Kidney (tissue), 14 donors: ENCODE results near the gene ETS1. TPM values are rescaled to one million over a fixed set of nuclear protein-coding genes. Genes with fewer than 3 reads are reported as not detected.

Experiments
- DNase-seq, 5 donors: peaks; one replicate each; pipeline ENCODE4 v3.0.0-alpha.2; 2013 to 2020
- FAIRE-seq: peaks from 2 replicates; lab custom pipeline; 2012; peaks lifted over from hg19 to GRCh38; lab: Jason Lieb, UNC
- H3K27ac ChIP-seq, 2 donors: one replicate each; pipeline ENCODE4 v1.7.0; 2013; ENCODE audit warnings: low read depth in 2 of 2, low read length in 2 of 2, inconsistent platforms in 1 of 2
- H3K27me3 ChIP-seq: one replicate; pipeline ENCODE4 v1.7.1; 2013; ENCODE audit warnings: low read length, inconsistent platforms; ENCODE audit not compliant: control insufficient read depth, insufficient read depth
- H3K36me3 ChIP-seq, 3 donors: one replicate each; pipeline versions ENCODE4 v1.7.0 to v1.7.1; 2013; ENCODE audit warnings: low read length in 3 of 3, control low read depth in 1 of 3, inconsistent platforms in 1 of 3; ENCODE audit not compliant: insufficient read depth in 3 of 3, control insufficient read depth in 2 of 3
- H3K4me1 ChIP-seq, 3 donors: one replicate each; pipeline versions ENCODE4 v1.7.0 to v1.7.1; 2013; ENCODE audit warnings: low read length in 3 of 3, inconsistent platforms in 1 of 3, low read depth in 1 of 3; ENCODE audit not compliant: control insufficient read depth in 2 of 3, insufficient read depth in 2 of 3
- H3K4me3 ChIP-seq, 3 donors: one replicate each; pipeline versions ENCODE4 v1.7.0 to v1.8.1; 2013; ENCODE audit warnings: low read length in 3 of 3, control low read depth in 1 of 3, inconsistent platforms in 1 of 3
- H3K9ac ChIP-seq, 3 donors: one replicate each; pipeline versions ENCODE4 v1.7.0 to v1.7.1; 2013; ENCODE audit warnings: low read length in 3 of 3, control low read depth in 1 of 3, inconsistent platforms in 1 of 3
- H3K9me3 ChIP-seq, 3 donors: one replicate each; pipeline versions ENCODE4 v1.7.0 to v1.7.1; 2013; ENCODE audit warnings: low read length in 3 of 3, control low read depth in 1 of 3, inconsistent platforms in 1 of 3; ENCODE audit not compliant: control insufficient read depth in 2 of 3, insufficient read depth in 1 of 3
- CTCF ChIP-seq: IDR thresholded peaks from 3 replicates; pipeline ENCODE4 v1.5.1; 2012; ENCODE audit warnings: mild to moderate bottlenecking, moderate library complexity, borderline replicate concordance; ENCODE audit not compliant: insufficient read depth; ENCODE audit errors: extremely low read depth
- intact Hi-C: fragments of 100-400 bp; cut with DNase I; formaldehyde crosslinking; loops from one replicate; pipeline ENCODE4 v1.11.1; 2022
- polyA plus RNA-seq: library from polyadenylated mRNA; stranded (reverse); fragments of 350-450 nt; fragmentation: Illumina TruSeq; extraction: RNeasy Lipid Tissue Mini Kit (QIAGEN cat#74804); gene quantifications from one replicate; pipeline ENCODE4 v1.2.3, GENCODE V29; 2014; ENCODE audit warnings: low read depth, low replicate concordance; ENCODE audit not compliant: insufficient read depth
- total RNA-seq: library from RNA; stranded (reverse); fragmentation: NEBNext Ultra II Directional; extraction: Animal tissue kit (Norgen Biotek cat#: 25700); gene quantifications from one replicate; pipeline ENCODE4 v1.2.1, GENCODE V29; 2021
- donor health status: control.
- donor health status: control.
- donor health status: control.
- donor health status: control.
- donor health status: control.
- donor health status: DM: yes; HTN: yes; CAD: no.
- donor health status: Normal renal cell carcinoma (clear cell type).

The ETS1 gene
- total and polyA plus RNA-seq, 2 donors from 2014 or later: 23.5 to 124 TPM

GRCh38 chr11:128575174-128575960 is 12.0 kb downstream of the ETS1 start:
- no peaks in the 10 kb centered on the region for H3K36me3 ChIP-seq
- H3K27me3 ChIP-seq: no peaks in the 10 kb centered on the region
- DNase-seq: no peak
- no peak overlapping the region for H3K9ac ChIP-seq
- no peaks in the 10 kb centered on the region for H3K9me3 ChIP-seq
- intact Hi-C loops: no loop called here
- TF ChIP-seq CTCF: no peak
- H3K4me3 ChIP-seq: no peak overlapping the region
- H3K4me1 ChIP-seq: peaks cover 0 to 8% (median 8%) of the 10 kb centered on the region in 3 donors
- H3K27ac ChIP-seq: peak overlapping the region; percentile 14 to 47
- FAIRE-seq: no peak

GRCh38 chr11:128574576-128575011 is 12.8 kb downstream of the ETS1 start:
- Histone ChIP-seq H3K4me3 (no peak overlapping the region), H3K9ac (no peak overlapping the region), H3K4me1 (peaks cover 0 to 8% (median 8%) of the 10 kb centered on the region in 3 donors), H3K9me3 (no peaks in the 10 kb centered on the region), H3K27me3 (no peaks in the 10 kb centered on the region), H3K27ac (peak overlapping the region in 1 of 2 donors; percentile 47), H3K36me3 (no peaks in the 10 kb centered on the region)
- FAIRE-seq: no peak
- intact Hi-C loops: no loop called here
- no peak for DNase-seq
- TF ChIP-seq CTCF: no peak

- no peak for DNase-seq
- Histone ChIP-seq H3K27ac (no peak overlapping the region), H3K27me3 (no peaks in the 10 kb centered on the region), H3K4me1 (peaks cover 0 to 8% (median 8%) of the 10 kb centered on the region in 3 donors), H3K36me3 (no peaks in the 10 kb centered on the region), H3K9me3 (no peaks in the 10 kb centered on the region), H3K9ac (no peak overlapping the region), H3K4me3 (no peak overlapping the region)
- no peak for FAIRE-seq
- intact Hi-C loops: no loop called here
- no peak for TF ChIP-seq CTCF
Observed at GRCh38 chr11:128573638-128574037, 13.7 kb downstream of the ETS1 start.
